Ovary (tissue), 3 donors: ENCODE results near the gene RHNO1.

Experiments
- CTCF ChIP-seq, 3 donors: fragments of 450-650 bp in 2 of 3; fragments of 200-600 bp in 1 of 3; IDR thresholded peaks; one replicate each; pipeline versions ENCODE4 v1.5.1 to v1.8.0; 2016 to 2022; ENCODE audit warnings: antibody characterized with exemption in 3 of 3, mild to moderate bottlenecking in 1 of 3
- EP300 ChIP-seq: sonication (generic); formaldehyde crosslinking; IDR thresholded peaks from one replicate; pipeline ENCODE4 v1.6.1; 2017; ENCODE audit warnings: antibody characterized with exemption
- POLR2A ChIP-seq: fragments of 450-650 bp; IDR thresholded peaks from one replicate; pipeline ENCODE4 v1.6.1; 2017; ENCODE audit warnings: antibody characterized with exemption, mild to moderate bottlenecking, moderate library complexity
- donor health status: DM: no; HTN: no; CAD: no.

- peak; percentile 66 to 72 (median 69) for TF ChIP-seq CTCF (IDR thresholded peaks at IDR 0.05)
- no peak for TF ChIP-seq EP300
- TF ChIP-seq POLR2A, result no peak
Measured at GRCh38 chr12:2853626-2854025, 23.4 kb upstream of the RHNO1 start.
